Mesenchymal stem cell (in vitro differentiated cells and primary cell): Measurements from ENCODE around the gene HAP1.
"Not testable (repeated sequence)": the region's sequence is repeated elsewhere in the genome, so short reads cannot be mapped to it uniquely, and the experiment has no call there.

Experiments
- DNase-seq: peaks from one replicate; pipeline ENCODE4 v3.0.0-alpha.2; 2013
- H2AFZ ChIP-seq: one replicate; pipeline ENCODE4 v1.6.1; 2013; ENCODE audit warnings: low read depth, mild to moderate bottlenecking, control low read depth, inconsistent platforms, low read length, moderate library complexity
- H2AK5ac ChIP-seq: 2 replicates; pipeline ENCODE4 v1.6.1; 2013; ENCODE audit warnings: low read length, moderate library complexity, mild to moderate bottlenecking, inconsistent platforms; ENCODE audit not compliant: severe bottlenecking
- H2BK120ac ChIP-seq: one replicate; pipeline ENCODE4 v1.6.1; 2013; ENCODE audit warnings: low read depth, mild to moderate bottlenecking, inconsistent platforms, low read length, moderate library complexity
- H2BK12ac ChIP-seq, 2 experiments: one replicate each; pipeline ENCODE4 v1.6.1; 2013; ENCODE audit warnings: inconsistent platforms in 2 of 2, low read length in 2 of 2, mild to moderate bottlenecking in 2 of 2, moderate library complexity in 2 of 2, control low read depth in 1 of 2
- H2BK15ac ChIP-seq: one replicate; pipeline ENCODE4 v1.6.1; 2013; ENCODE audit warnings: mild to moderate bottlenecking, low read depth, inconsistent platforms; ENCODE audit not compliant: poor library complexity, severe bottlenecking
- H2BK5ac ChIP-seq: 2 replicates; pipeline ENCODE4 v1.6.1; 2013; ENCODE audit warnings: low read depth, mild to moderate bottlenecking, low read length, control low read depth, inconsistent platforms; ENCODE audit not compliant: poor library complexity, severe bottlenecking
- H3K14ac ChIP-seq, 2 experiments: one replicate each; pipeline ENCODE4 v1.6.1; 2013; ENCODE audit warnings: inconsistent platforms in 2 of 2, low read length in 2 of 2, control low read depth in 1 of 2, mild to moderate bottlenecking in 1 of 2, moderate library complexity in 1 of 2
- H3K18ac ChIP-seq, 2 experiments: one replicate each; pipeline ENCODE4 v1.6.1; 2013; ENCODE audit warnings: inconsistent platforms in 2 of 2, low read length in 2 of 2, control low read depth in 1 of 2, low read depth in 1 of 2, mild to moderate bottlenecking in 1 of 2
- H3K23ac ChIP-seq, 2 experiments: one replicate each; pipeline ENCODE4 v1.6.1; 2013; ENCODE audit warnings: inconsistent platforms in 2 of 2, low read length in 2 of 2, mild to moderate bottlenecking in 2 of 2, moderate library complexity in 2 of 2, control low read depth in 1 of 2
- H3K27ac ChIP-seq: 2 replicates; pipeline ENCODE4 v1.5.1; 2013; ENCODE audit warnings: mild to moderate bottlenecking, moderate library complexity, low read length, control low read depth, inconsistent platforms; ENCODE audit not compliant: poor library complexity, severe bottlenecking
- H3K27me3 ChIP-seq, 2 experiments: 2 replicates each; pipeline versions ENCODE4 v1.6.1 to v1.7.0; 2013; ENCODE audit warnings: low read length in 2 of 2, mild to moderate bottlenecking in 2 of 2, moderate library complexity in 2 of 2, control low read depth in 1 of 2, inconsistent platforms in 1 of 2; ENCODE audit not compliant: control insufficient read depth in 1 of 2, insufficient read depth in 1 of 2
- H3K36me3 ChIP-seq, 2 experiments: 2 replicates each; pipeline versions ENCODE4 v1.6.1 to v1.7.0; 2013; ENCODE audit warnings: low read length in 2 of 2, control low read depth in 1 of 2, inconsistent platforms in 1 of 2, low read depth in 1 of 2, mild to moderate bottlenecking in 1 of 2; ENCODE audit not compliant: insufficient read depth in 2 of 2, control insufficient read depth in 1 of 2
- H3K4ac ChIP-seq, 2 experiments: one replicate each; pipeline ENCODE4 v1.6.1; 2013; ENCODE audit warnings: inconsistent platforms in 2 of 2, low read length in 2 of 2, mild to moderate bottlenecking in 2 of 2, moderate library complexity in 2 of 2, control low read depth in 1 of 2, low read depth in 1 of 2
- H3K4me1 ChIP-seq: 2 replicates; pipeline ENCODE4 v1.6.1; 2013; ENCODE audit warnings: low read depth, low read length, control low read depth; ENCODE audit not compliant: control insufficient read depth, insufficient read depth
- H3K4me2 ChIP-seq: 2 replicates; pipeline ENCODE4 v1.6.1; 2013; ENCODE audit warnings: low read length, mild to moderate bottlenecking, inconsistent platforms; ENCODE audit not compliant: poor library complexity, severe bottlenecking
- H3K4me3 ChIP-seq, 2 experiments: 2 replicates each; pipeline versions ENCODE4 v1.5.1 to v1.7.0; 2013; ENCODE audit warnings: low read length in 2 of 2, mild to moderate bottlenecking in 2 of 2, control low read depth in 1 of 2, low read depth in 1 of 2; ENCODE audit not compliant: insufficient read depth in 1 of 2
- H3K79me1 ChIP-seq: replicated peaks from 2 replicates; pipeline ENCODE4 v1.6.1; 2013; ENCODE audit warnings: mild to moderate bottlenecking, control low read depth, low read length, inconsistent platforms; ENCODE audit not compliant: poor library complexity, severe bottlenecking
- H3K9ac ChIP-seq: 2 replicates; pipeline ENCODE4 v1.7.0; 2013; ENCODE audit warnings: mild to moderate bottlenecking, low read length, moderate library complexity
- H3K9me3 ChIP-seq: 2 replicates; pipeline ENCODE4 v1.7.0; 2013; ENCODE audit warnings: mild to moderate bottlenecking, low read length; ENCODE audit not compliant: control insufficient read depth
- H4K8ac ChIP-seq: one replicate; pipeline ENCODE4 v1.6.1; 2013; ENCODE audit warnings: inconsistent platforms, mild to moderate bottlenecking, low read length, moderate library complexity
- H4K91ac ChIP-seq: one replicate; pipeline ENCODE4 v1.6.1; 2013; ENCODE audit warnings: mild to moderate bottlenecking, low read length, inconsistent platforms
- WGBS: methylation state at CpG from one replicate; pipeline ENCODE4 v1.1.7; 2013; ENCODE audit warnings: mixed read lengths; 5-methylcytosine and 5-hydroxymethylcytosine counted together

HAP1 gene

GRCh38 chr17:41700843-41701242 is 33.6 kb downstream of the HAP1 start:
- H3K36me3 ChIP-seq, H2BK12ac ChIP-seq, H2AK5ac ChIP-seq, H3K23ac ChIP-seq, H3K27me3 ChIP-seq, H3K4me3 ChIP-seq, H4K91ac ChIP-seq, H2BK120ac ChIP-seq, H2AFZ ChIP-seq, H3K18ac ChIP-seq, H3K9me3 ChIP-seq, H3K4ac ChIP-seq, H3K79me1 ChIP-seq, H2BK15ac ChIP-seq, H3K27ac ChIP-seq, H2BK5ac ChIP-seq, DNase-seq, H4K8ac ChIP-seq, H3K4me2 ChIP-seq, H3K9ac ChIP-seq, H3K14ac ChIP-seq: not testable (repeated sequence)
- H3K4me1 ChIP-seq, result peaks cover 10% of the 10 kb centered on the region
- WGBS, result 86% methylated on average over 3 of the region's 3 CpGs

DNA sequence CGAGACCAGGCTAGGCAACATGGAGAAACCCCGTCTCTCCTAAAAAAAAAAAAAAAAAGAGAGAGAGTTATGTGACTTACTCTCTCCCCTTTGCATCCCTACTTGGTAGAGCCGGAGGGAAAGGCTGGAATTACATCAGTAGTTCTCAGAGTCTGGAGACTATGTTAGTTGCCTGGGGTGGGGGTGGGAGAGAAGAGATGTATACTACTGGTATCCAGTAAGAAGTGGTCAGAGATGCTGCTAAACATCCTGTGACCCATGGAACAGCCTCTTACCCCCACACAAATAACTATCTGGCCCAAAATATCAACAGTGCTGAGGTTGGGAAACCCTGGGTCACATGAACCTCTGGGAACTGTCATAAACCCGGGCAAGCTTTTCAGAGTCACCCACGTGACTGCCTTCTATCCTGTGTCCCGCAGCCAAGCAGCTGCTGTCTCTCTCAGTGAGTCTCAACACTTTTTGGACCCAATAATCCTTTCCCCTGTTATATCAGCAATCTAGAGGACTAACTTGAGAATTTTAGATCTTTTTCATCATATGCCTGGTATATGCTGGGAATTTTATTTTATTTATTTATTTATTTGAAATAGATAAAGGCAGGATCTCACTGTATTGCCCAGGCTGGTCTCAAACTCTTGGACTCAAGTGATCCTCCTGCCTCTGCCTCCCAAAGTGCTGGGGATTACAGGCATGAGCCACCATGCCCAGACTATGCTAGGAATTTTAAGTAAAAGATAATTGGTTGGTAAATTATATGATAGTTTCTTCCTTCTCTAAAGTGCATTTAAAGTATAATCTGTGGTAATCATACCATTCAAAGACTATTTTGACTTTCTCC is 37.1 kb downstream of the HAP1 start:
- Histone ChIP-seq H2BK5ac (no peak overlapping the region), H3K4me3 (no peak overlapping the region)
- peak; percentile 98 for DNase-seq

DNA sequence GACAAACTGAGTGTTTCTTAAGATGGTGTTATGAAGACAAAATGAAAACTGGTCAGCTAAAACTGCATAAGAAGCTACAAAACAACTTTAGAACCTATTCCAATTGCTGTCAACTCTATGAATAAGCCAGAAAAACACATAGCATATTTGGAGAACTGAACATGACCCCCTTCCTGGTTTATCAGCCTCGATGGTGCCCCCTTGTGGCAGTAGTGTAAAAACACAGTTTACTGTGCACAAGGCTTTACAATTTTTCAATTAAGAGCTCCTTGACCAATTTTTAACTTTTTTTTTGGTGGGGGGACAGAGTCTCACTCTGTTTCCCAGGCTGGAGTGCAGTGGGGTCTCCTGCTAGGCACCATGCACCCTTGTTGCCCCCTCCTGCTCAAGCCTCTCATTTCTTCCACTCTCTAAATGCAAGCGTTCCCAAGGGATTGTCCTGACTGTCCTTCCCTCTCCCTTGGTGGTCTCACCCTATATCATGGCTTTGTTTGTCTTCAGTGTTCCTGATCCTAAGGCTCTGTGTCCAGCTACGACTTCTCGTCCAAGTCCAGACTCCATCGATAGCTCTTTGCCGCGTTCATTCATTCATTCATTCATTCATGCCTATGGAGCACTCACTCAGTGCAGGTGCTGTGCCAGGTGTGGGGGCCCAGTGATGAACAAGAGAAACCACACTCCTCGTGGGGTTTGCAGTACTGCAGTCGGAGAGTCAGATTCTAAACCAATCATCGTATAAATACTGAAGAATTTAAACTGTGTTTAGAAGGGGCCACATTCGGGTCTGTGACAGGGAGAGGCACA is 38.3 kb downstream of the HAP1 start:
- Histone ChIP-seq H3K4ac (no peak overlapping the region), H2AFZ (no peak overlapping the region), H2BK120ac (no peak overlapping the region), H3K18ac (peak overlapping the region; percentile 16 to 64), H3K27me3 (no peaks in the 10 kb centered on the region), H4K91ac (no peak overlapping the region), H3K9ac (no peak overlapping the region), H3K4me3 (no peak overlapping the region), H2BK12ac (peak overlapping the region; percentile 26 to 89), H3K23ac (no peak overlapping the region), H3K9me3 (no peaks in the 10 kb centered on the region), H3K27ac (no peak overlapping the region), H3K36me3 (peaks cover 29 to 41% of the 10 kb centered on the region in 2 experiments), H3K79me1 (no peaks in the 10 kb centered on the region), H2BK15ac (no peak overlapping the region), H4K8ac (peak overlapping the region; percentile 28), H3K4me2 (no peak overlapping the region), H3K4me1 (peaks cover 14% of the 10 kb centered on the region), H3K14ac (no peak overlapping the region), H2AK5ac (no peak overlapping the region), H2BK5ac (no peak overlapping the region)
- DNase-seq, result peak; percentile 86
- 72% methylated on average over 10 of the region's 11 CpGs for WGBS

More for the DNA sequence above, 37.1 kb downstream of the HAP1 start:
- H3K79me1 ChIP-seq, result no peaks in the 10 kb centered on the region
- H4K8ac ChIP-seq, result no peak overlapping the region
- H4K91ac ChIP-seq, result no peak overlapping the region
- peak overlapping the region; percentile 49 for H3K9ac ChIP-seq
- peak overlapping the region in 1 of 2 experiments; percentile 63 for H3K4ac ChIP-seq
- no peak overlapping the region for H2AFZ ChIP-seq
- no peak overlapping the region for H3K23ac ChIP-seq
- H3K4me1 ChIP-seq, result peaks cover 9% of the 10 kb centered on the region
- H2BK120ac ChIP-seq, result no peak overlapping the region
- H2AK5ac ChIP-seq, result no peak overlapping the region
- peak overlapping the region; percentile 14 to 50 for H3K18ac ChIP-seq
- no peaks in the 10 kb centered on the region for H3K27me3 ChIP-seq
- peaks cover 22 to 29% of the 10 kb centered on the region in 2 experiments for H3K36me3 ChIP-seq
- H2BK15ac ChIP-seq, result no peak overlapping the region
- no peak overlapping the region for H3K4me2 ChIP-seq
- H3K9me3 ChIP-seq, result no peaks in the 10 kb centered on the region
- 36% methylated on average over 4 of the region's 6 CpGs for WGBS
- H3K14ac ChIP-seq, result no peak overlapping the region
- H3K27ac ChIP-seq, result no peak overlapping the region
- peak overlapping the region in 1 of 2 experiments; percentile 83 for H2BK12ac ChIP-seq

DNA sequence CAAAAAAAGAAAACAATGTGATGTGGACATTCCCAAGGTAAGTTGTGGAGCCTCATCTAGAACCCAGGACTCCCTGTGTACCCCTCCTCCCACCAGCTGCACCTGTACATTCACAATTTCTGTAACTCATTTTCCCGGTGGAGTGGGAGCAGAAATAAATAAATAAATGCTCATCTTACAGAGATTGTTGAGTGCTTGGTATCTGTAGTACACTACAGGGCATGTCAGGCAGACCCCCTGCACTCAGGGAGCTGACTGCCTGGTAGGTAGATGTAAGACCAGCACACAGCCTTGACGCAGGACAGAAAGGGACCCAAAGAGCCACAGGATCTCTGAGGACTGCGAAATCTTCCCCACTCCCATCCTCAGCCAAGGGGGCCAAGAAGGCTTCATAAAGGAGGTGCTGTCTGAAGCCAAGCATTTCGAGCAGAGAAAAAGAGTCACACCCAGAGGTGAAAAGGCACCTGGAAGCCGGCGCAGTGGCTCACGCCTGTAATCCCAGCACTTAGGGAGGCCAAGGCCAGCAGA is 39.2 kb downstream of the HAP1 start:
- peak; percentile 33 for DNase-seq
- H3K4me3 ChIP-seq, result no peak overlapping the region
- H3K18ac ChIP-seq, result no peak overlapping the region
- no peak overlapping the region for H2BK120ac ChIP-seq
- H3K4me1 ChIP-seq, result peaks cover 19% of the 10 kb centered on the region
- no peaks in the 10 kb centered on the region for H3K79me1 ChIP-seq
- no peak overlapping the region for H4K8ac ChIP-seq
- no peak overlapping the region for H4K91ac ChIP-seq
- H3K14ac ChIP-seq, result no peak overlapping the region
- no peak overlapping the region for H3K23ac ChIP-seq
- H3K27me3 ChIP-seq, result no peaks in the 10 kb centered on the region
- H2BK5ac ChIP-seq, result no peak overlapping the region
- no peak overlapping the region for H2AFZ ChIP-seq
- peaks cover 35 to 51% of the 10 kb centered on the region in 2 experiments for H3K36me3 ChIP-seq
- no peak overlapping the region for H3K4ac ChIP-seq
- no peaks in the 10 kb centered on the region for H3K9me3 ChIP-seq
- no peak overlapping the region for H2BK12ac ChIP-seq
- 95% methylated on average over 6 of the region's 7 CpGs for WGBS
- H3K4me2 ChIP-seq, result no peak overlapping the region
- H3K27ac ChIP-seq, result peak overlapping the region; percentile 8
- H2BK15ac ChIP-seq, result no peak overlapping the region
- H3K9ac ChIP-seq, result no peak overlapping the region
- no peak overlapping the region for H2AK5ac ChIP-seq
